WTC11 (cell line): ENCODE results near the gene ABHD12. TPM values are rescaled to one million over a fixed set of nuclear protein-coding genes. Genes with fewer than 3 reads are reported as not detected.
"Not testable (repeated sequence)": the region's sequence is repeated elsewhere in the genome, so short reads cannot be mapped to it uniquely, and the experiment has no call there.

Source experiments
- ATAC-seq: fragments of 200-7000 bp; cut with Tn5 transposase; 2 replicates; pipeline ENCODE4 v1.10.0; 2021; ENCODE audit warnings: mild to moderate bottlenecking, moderate library complexity
- CTCF ChIA-PET: fragments of 300-600 bp; sonication (Branson Sonifier 250); formaldehyde crosslinking; loops from one replicate; lab custom pipeline; 2021; ENCODE audit warnings: antibody characterized with exemption; lab: Charles Lee
- POLR2A ChIA-PET: fragments of 350-600 bp; sonication (Branson Sonifier 250); formaldehyde crosslinking; loops from one replicate; lab custom pipeline; 2021; ENCODE audit warnings: antibody characterized with exemption; lab: Charles Lee
- DNase-seq: peaks from one replicate; pipeline ENCODE4 v3.0.0; 2021; ENCODE audit warnings: low spot score
- H3K27ac Mint-ChIP-seq: 2 replicates; pipeline ENCODE4 v1.8.0; 2021; ENCODE audit warnings: mixed read lengths
- H3K27me3 Mint-ChIP-seq: 2 replicates; pipeline ENCODE4 v1.8.0; 2021; ENCODE audit warnings: low read depth, mild to moderate bottlenecking, moderate library complexity, mixed read lengths
- H3K36me3 Mint-ChIP-seq: 2 replicates; pipeline ENCODE4 v1.8.0; 2021; ENCODE audit warnings: mixed read lengths
- H3K4me1 Mint-ChIP-seq: 2 replicates; pipeline ENCODE4 v1.8.0; 2022; ENCODE audit warnings: mixed read lengths
- H3K4me3 Mint-ChIP-seq: 2 replicates; pipeline ENCODE4 v1.8.0; 2021; ENCODE audit warnings: mild to moderate bottlenecking, moderate library complexity, mixed read lengths
- H3K9me3 Mint-ChIP-seq: 2 replicates; pipeline ENCODE4 v1.8.0; 2021; ENCODE audit warnings: mixed read lengths
- CREM ChIP-seq: sonication (generic); formaldehyde crosslinking; IDR thresholded peaks from 2 replicates; pipeline ENCODE4 v1.8.1; 2022; ENCODE audit warnings: mild to moderate bottlenecking, missing genetic modification reagents, moderate library complexity
- EMX1 ChIP-seq: fragments of 250-450 bp; sonication (Bioruptor Pico); IDR thresholded peaks from 2 replicates; pipeline ENCODE4 v1.8.0; 2021; ENCODE audit warnings: mild to moderate bottlenecking
- ESRRA ChIP-seq: sonication (generic); formaldehyde crosslinking; IDR thresholded peaks from 2 replicates; pipeline ENCODE4 v1.8.1; 2022; ENCODE audit warnings: mild to moderate bottlenecking, missing genetic modification reagents, borderline replicate concordance
- ETV6 ChIP-seq: sonication (generic); formaldehyde crosslinking; IDR thresholded peaks from 2 replicates; pipeline ENCODE4 v1.8.1; 2022; ENCODE audit warnings: mild to moderate bottlenecking, missing genetic modification reagents
- JUN ChIP-seq: sonication (generic); formaldehyde crosslinking; IDR thresholded peaks from 2 replicates; pipeline ENCODE4 v1.8.0; 2023; ENCODE audit warnings: mild to moderate bottlenecking, missing genetic modification reagents
- RORB ChIP-seq: fragments of 250-450 bp; sonication (Bioruptor Pico); IDR thresholded peaks from 2 replicates; pipeline ENCODE4 v1.9.0; 2021; ENCODE audit warnings: mild to moderate bottlenecking
- SMAD4 ChIP-seq: sonication (generic); formaldehyde crosslinking; IDR thresholded peaks from 2 replicates; pipeline ENCODE4 v1.8.0; 2022; ENCODE audit warnings: mild to moderate bottlenecking, missing genetic modification reagents
- SP1 ChIP-seq: sonication (generic); formaldehyde crosslinking; conservative IDR thresholded peaks from 2 replicates; pipeline ENCODE4 v1.8.1; 2022; ENCODE audit warnings: missing genetic modification reagents
- ZBTB21 ChIP-seq: sonication (generic); formaldehyde crosslinking; IDR thresholded peaks from 2 replicates; pipeline ENCODE4 v1.8.1; 2023; ENCODE audit warnings: mild to moderate bottlenecking, missing genetic modification reagents, borderline replicate concordance
- ZNF219 ChIP-seq: sonication (generic); formaldehyde crosslinking; IDR thresholded peaks from 2 replicates; pipeline ENCODE4 v1.8.0; 2023; ENCODE audit warnings: missing genetic modification reagents, mild to moderate bottlenecking, borderline replicate concordance
- ZNF263 ChIP-seq: sonication (generic); formaldehyde crosslinking; IDR thresholded peaks from 2 replicates; pipeline ENCODE4 v1.8.1; 2022; ENCODE audit warnings: low read depth, mild to moderate bottlenecking, moderate library complexity, missing genetic modification reagents
- total RNA-seq: library from RNA; stranded (reverse); gene quantifications from 3 replicates; pipeline ENCODE4 v1.2.3, GENCODE V29; 2021
- TF ChIP-seq, protein P1 (sequence below): fragments of 200-600 bp; IDR thresholded peaks from 2 replicates; pipeline ENCODE4 v1.8.0; 2022; ENCODE audit warnings: antibody characterized with exemption
- TF ChIP-seq, protein P2 (sequence below): fragments of 250-450 bp; sonication (Bioruptor Pico); IDR thresholded peaks from 2 replicates; pipeline ENCODE4 v2.1.2; 2022; ENCODE audit warnings: mild to moderate bottlenecking, moderate library complexity
- TF ChIP-seq, protein P3 (sequence below): fragments of 250-450 bp; sonication (Bioruptor Pico); conservative IDR thresholded peaks from 2 replicates; pipeline ENCODE4 v1.9.0; 2021; ENCODE audit warnings: mild to moderate bottlenecking
- TF ChIP-seq, protein P4 (sequence below): fragments of 250-450 bp; sonication (Bioruptor Pico); IDR thresholded peaks from 2 replicates; pipeline ENCODE4 v1.9.0; 2021; ENCODE audit warnings: mild to moderate bottlenecking, borderline replicate concordance

The ABHD12 gene
- total RNA-seq, 1 experiment from 2014 or later, result 63.1 TPM

DNA sequence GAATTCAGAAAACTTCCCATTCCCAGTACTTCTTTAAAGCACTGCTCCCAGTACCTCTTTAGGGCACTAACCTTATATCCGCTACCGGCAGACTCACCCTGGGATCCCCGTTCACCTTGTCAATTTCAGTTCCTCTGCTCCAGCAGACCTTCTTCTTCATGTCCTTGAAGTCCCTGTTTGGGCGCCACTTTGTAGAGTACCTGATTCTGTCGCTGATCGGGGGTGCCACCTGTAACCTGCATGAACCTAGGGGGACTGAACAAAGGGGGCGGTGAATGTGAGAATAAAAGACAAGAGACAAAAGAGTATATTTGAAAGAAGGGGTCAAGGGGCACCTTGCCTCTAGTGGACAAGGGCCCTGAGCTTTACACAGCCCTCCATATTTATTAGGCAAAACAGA is 11.9 kb upstream of the ABHD12 start:
- Mint-ChIP-seq H3K27me3 (peaks cover 24% of the 10 kb centered on the region), H3K27ac (no peak overlapping the region), H3K4me3 (no peak overlapping the region), H3K9me3 (peaks cover 32% of the 10 kb centered on the region), H3K4me1 (peaks cover 19% of the 10 kb centered on the region), H3K36me3 (peaks cover 29% of the 10 kb centered on the region)
- ChIA-PET POLR2A (no interaction called here), CTCF (no interaction called here)
- DNase-seq (peak; percentile 19), ATAC-seq (no peak)
- TF ChIP-seq RORB (CRISPR knock-in tag) (no peak), SMAD4 (CRISPR knock-in tag) (no peak), ZNF263 (no peak), ZNF219 (no peak), JUN (CRISPR knock-in tag) (no peak), ZBTB21 (no peak), SP1 (no peak), ETV6 (no peak)

DNA sequence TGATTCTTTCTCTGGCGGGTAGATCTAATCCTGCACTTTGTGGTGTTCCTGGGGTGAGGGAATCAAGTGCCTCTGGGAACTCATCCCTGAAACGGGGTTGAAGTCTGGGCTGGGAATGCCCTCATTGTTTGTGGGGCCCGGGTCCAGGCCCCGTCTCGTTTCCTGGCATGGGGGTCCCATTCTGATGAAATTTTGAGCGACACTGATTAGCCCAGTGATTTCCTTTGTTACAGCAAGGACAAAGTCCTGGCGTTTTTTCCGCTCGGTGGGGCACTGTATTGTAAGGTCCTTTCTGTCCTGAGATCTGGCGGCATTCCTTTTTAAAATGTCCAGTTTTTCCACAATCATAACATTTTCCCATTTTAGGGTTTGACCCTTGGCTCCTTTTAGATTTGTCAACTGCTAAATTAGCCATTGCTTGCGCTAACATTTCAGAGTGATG is 9.7 kb upstream of the ABHD12 start:
- Mint-ChIP-seq H3K9me3 (peaks cover 32% of the 10 kb centered on the region), H3K36me3 (peaks cover 25% of the 10 kb centered on the region), H3K27me3 (peaks cover 24% of the 10 kb centered on the region), H3K4me1 (peaks cover 20% of the 10 kb centered on the region)
- H3K27ac Mint-ChIP-seq, DNase-seq, H3K4me3 Mint-ChIP-seq, POLR2A ChIA-PET, ATAC-seq: not testable (repeated sequence)
- CTCF ChIA-PET, result interaction anchor here (1.9 to 4.3 kb wide), 5 partner anchors 61 to 152 kb away, joined by 19 to 78 read pairs (median 27); partner anchors contain the start of gene PYGB

DNA sequence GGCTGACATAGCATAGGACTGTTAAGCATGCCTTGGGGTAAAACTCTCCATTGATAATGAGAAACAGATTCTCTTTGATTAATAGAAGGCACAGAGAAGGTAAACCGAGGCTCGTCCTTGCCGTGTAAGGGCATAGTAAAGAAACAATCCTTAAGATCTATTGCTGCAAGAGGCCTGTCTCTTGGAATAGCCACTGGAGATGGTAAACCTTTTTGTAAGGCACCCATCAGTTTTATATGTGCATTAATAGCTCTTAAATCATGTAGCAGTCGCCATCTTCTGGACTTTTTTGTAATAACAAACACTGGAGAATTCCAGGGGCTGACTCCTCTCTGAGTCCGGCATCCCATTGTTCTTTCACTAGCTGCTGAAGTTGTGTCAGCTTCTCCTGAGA is 8.4 kb upstream of the ABHD12 start:
- peaks cover 17% of the 10 kb centered on the region for H3K27me3 Mint-ChIP-seq
- TF ChIP-seq, protein P1, sequence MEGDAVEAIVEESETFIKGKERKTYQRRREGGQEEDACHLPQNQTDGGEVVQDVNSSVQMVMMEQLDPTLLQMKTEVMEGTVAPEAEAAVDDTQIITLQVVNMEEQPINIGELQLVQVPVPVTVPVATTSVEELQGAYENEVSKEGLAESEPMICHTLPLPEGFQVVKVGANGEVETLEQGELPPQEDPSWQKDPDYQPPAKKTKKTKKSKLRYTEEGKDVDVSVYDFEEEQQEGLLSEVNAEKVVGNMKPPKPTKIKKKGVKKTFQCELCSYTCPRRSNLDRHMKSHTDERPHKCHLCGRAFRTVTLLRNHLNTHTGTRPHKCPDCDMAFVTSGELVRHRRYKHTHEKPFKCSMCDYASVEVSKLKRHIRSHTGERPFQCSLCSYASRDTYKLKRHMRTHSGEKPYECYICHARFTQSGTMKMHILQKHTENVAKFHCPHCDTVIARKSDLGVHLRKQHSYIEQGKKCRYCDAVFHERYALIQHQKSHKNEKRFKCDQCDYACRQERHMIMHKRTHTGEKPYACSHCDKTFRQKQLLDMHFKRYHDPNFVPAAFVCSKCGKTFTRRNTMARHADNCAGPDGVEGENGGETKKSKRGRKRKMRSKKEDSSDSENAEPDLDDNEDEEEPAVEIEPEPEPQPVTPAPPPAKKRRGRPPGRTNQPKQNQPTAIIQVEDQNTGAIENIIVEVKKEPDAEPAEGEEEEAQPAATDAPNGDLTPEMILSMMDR, result 0 out of 2 replicates have a peak, but pooled peaks have one; percentile 19
- TF ChIP-seq, protein P2, sequence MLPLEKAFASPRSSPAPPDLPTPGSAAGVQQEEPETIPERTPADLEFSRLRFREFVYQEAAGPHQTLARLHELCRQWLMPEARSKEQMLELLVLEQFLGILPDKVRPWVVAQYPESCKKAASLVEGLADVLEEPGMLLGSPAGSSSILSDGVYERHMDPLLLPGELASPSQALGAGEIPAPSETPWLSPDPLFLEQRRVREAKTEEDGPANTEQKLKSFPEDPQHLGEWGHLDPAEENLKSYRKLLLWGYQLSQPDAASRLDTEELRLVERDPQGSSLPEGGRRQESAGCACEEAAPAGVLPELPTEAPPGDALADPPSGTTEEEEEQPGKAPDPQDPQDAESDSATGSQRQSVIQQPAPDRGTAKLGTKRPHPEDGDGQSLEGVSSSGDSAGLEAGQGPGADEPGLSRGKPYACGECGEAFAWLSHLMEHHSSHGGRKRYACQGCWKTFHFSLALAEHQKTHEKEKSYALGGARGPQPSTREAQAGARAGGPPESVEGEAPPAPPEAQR (CRISPR knock-in tag), result no peak
- peak; percentile 92 for ATAC-seq
- H3K36me3 Mint-ChIP-seq, result peaks cover 18% of the 10 kb centered on the region
- no peak for DNase-seq
- no peak overlapping the region for H3K4me3 Mint-ChIP-seq
- no peak overlapping the region for H3K27ac Mint-ChIP-seq
- H3K9me3 Mint-ChIP-seq, result peaks cover 26% of the 10 kb centered on the region
- ChIA-PET CTCF (interaction anchor here (0.7 to 4.3 kb wide), 30 partner anchors 8 to 173 kb away, joined by 3 to 78 read pairs (median 7); partner anchors contain the start of genes ABHD12, GINS1 and PYGB), POLR2A (interaction anchor here (1.1 kb wide), 1 partner anchor 8 kb away, joined by 3 read pairs; the partner anchor contains the start of gene GINS1)
- peaks cover 20% of the 10 kb centered on the region for H3K4me1 Mint-ChIP-seq

DNA sequence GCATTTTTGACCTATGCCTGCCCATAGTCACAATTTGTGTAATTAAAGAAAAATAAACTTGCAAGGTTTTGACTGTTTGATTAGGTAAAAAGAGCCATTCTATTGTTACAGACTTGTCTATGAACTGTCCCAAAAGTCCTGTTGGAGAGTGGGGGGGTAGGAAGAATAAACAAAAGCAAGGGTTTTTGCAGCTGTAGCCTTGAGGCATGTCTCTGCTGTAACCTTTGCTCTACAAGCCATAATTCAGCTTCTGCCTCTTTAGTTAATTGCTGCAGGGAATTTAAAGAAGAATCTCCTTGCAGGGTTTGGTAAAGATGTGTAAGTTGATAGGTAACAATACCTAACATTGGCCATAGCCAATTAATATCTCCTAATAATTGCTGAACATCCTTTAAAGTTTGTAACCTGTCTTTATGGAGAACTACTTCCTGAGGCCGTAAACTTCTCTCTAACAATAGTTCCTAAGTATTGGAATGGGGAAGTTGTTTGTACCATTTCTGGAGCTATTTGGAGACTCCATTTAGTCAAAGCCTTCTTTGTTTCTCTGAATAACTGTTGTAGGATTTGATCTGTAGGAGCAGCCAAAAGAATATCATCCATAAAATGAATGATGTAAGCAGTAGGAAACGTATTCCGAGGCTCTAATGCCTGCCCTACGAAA is 7.9 kb upstream of the ABHD12 start:
- ChIA-PET POLR2A (interaction anchor here (1.1 kb wide), 1 partner anchor 9 kb away, joined by 3 read pairs; the partner anchor contains the start of gene GINS1), CTCF (interaction anchor here (0.9 to 4.3 kb wide), 28 partner anchors 8 to 172 kb away, joined by 3 to 78 read pairs (median 7); partner anchors contain the start of genes ABHD12, GINS1 and PYGB)
- peaks cover 17% of the 10 kb centered on the region for H3K27me3 Mint-ChIP-seq
- DNase-seq (no peak), ATAC-seq (no peak)
- peaks cover 20% of the 10 kb centered on the region for H3K4me1 Mint-ChIP-seq
- H3K4me3 Mint-ChIP-seq, result no peak overlapping the region
- no peak overlapping the region for H3K27ac Mint-ChIP-seq
- TF ChIP-seq ESRRA (CRISPR knock-in tag) (no peak), ZNF263 (no peak), EMX1 (no peak), CREM (no peak)
- TF ChIP-seq, protein P3, sequence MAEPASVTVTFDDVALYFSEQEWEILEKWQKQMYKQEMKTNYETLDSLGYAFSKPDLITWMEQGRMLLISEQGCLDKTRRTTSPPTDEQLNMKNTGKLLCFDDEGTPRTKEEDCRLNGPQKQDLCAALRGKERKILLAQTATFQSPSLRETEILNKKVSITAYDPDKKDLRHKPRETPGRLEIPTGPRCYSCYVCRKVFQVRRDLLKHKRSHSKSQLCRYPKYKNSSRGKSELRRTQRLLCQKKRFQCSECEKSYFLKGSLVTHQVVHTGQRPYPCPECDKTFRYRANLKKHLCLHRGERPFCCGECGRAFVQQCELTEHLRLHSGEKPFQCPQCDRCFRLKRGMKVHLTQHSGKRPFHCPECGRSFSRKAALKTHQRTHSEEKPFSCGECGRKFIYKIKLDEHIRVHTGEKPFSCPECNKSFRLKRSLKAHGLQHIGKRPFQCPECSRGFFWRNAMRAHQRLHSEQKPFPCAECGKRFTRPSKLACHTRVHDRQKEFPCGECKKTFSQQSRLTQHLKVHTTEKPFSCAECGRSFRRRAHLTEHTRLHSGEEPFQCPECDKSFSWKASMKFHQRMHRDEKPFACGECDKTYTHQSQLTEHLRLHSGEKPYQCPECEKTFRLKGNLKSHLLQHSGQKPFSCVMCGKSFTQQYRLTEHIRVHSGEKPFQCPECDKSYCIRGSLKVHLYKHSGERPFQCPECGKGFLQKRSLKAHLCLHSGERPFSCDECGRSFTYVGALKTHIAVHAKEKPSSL (CRISPR knock-in tag), result no peak
- TF ChIP-seq, protein P1, result no peak
- TF ChIP-seq, protein P4, sequence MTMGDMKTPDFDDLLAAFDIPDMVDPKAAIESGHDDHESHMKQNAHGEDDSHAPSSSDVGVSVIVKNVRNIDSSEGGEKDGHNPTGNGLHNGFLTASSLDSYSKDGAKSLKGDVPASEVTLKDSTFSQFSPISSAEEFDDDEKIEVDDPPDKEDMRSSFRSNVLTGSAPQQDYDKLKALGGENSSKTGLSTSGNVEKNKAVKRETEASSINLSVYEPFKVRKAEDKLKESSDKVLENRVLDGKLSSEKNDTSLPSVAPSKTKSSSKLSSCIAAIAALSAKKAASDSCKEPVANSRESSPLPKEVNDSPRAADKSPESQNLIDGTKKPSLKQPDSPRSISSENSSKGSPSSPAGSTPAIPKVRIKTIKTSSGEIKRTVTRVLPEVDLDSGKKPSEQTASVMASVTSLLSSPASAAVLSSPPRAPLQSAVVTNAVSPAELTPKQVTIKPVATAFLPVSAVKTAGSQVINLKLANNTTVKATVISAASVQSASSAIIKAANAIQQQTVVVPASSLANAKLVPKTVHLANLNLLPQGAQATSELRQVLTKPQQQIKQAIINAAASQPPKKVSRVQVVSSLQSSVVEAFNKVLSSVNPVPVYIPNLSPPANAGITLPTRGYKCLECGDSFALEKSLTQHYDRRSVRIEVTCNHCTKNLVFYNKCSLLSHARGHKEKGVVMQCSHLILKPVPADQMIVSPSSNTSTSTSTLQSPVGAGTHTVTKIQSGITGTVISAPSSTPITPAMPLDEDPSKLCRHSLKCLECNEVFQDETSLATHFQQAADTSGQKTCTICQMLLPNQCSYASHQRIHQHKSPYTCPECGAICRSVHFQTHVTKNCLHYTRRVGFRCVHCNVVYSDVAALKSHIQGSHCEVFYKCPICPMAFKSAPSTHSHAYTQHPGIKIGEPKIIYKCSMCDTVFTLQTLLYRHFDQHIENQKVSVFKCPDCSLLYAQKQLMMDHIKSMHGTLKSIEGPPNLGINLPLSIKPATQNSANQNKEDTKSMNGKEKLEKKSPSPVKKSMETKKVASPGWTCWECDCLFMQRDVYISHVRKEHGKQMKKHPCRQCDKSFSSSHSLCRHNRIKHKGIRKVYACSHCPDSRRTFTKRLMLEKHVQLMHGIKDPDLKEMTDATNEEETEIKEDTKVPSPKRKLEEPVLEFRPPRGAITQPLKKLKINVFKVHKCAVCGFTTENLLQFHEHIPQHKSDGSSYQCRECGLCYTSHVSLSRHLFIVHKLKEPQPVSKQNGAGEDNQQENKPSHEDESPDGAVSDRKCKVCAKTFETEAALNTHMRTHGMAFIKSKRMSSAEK (CRISPR knock-in tag), result no peak
- H3K36me3 Mint-ChIP-seq, result peaks cover 16% of the 10 kb centered on the region
- H3K9me3 Mint-ChIP-seq, result peaks cover 20% of the 10 kb centered on the region
